GM19099 (cell line): ENCODE data around the gene PSMD12.

ENCODE experiments used
- POLR2A ChIP-seq: IDR thresholded peaks from 3 replicates; pipeline ENCODE4 v1.6.1; 2011; ENCODE audit warnings: low read depth; ENCODE audit not compliant: insufficient read length; ENCODE audit errors: extremely low read depth

PSMD12 gene

DNA sequence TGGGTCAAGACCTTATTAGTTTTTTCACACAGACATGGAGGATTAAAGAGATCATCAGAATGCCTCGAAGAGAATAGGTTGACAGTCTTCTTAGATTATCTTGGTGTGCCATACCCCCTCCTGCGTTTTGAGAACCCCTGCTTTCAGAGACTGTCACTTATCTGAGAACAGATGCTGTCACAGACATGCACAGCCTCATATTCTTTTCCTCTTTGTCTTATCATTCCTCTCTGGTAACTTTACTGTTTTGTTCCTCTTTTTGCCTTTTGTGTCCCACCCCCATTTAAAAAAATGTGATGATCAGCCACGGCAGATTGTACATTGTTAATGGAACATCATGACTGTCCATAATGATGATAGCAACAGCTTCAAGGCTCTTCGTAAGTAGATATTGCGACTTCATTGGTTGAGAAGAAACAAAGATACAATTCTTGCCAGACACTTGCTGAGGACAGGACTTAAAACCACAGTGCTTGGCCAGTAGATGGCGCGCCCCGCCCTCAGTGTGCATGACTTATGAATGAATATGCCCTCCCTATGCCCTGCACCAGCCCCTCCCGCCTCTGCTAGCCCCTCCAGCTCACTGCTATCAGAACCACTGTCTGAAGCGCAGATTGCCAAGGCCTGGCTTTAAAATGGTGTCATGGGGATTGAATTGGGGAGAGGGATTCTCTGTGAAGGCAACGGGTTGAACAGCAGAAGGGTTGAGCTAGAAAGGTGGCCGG is 8.1 kb upstream of the PSMD12 start:
- no peak for TF ChIP-seq POLR2A

DNA sequence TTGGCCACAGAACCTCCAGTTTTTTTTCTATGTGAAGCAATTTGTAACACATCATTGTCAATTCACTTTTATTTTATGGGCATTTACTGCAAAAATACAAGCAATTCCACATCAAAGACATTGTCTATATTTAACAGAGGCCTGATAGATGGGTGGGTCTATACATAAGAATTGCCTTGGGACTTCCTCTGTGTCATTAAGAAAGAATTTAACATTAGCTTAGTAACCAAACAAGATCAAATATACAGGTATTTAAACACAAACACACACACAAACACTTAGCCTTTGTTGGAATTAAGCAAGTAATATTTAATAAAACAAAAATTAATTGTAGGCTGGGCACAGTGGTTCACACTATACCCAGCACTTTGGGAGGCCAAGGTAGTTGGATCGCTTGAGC is 6.4 kb upstream of the PSMD12 start:
- TF ChIP-seq POLR2A: no peak

DNA sequence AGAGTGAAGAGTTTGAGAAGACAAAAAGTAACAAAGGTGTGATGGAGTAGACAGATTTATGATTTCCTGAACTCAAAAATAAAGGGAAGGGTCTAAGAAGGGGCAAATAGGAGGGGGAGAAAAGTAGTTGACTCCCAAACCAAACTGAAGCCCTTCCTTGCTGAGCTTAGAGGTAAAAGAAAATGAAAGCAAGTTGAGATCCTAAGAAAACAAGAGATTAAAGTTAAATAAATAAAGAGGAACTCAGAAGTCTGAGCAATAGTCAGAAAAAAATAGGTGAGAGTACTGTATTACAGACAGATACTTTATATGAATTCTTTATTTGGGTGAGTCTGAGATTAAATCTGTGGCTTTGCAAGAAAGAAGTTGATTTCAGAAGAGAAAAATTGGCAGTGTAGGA is 3.3 kb upstream of the PSMD12 start:
- no peak for TF ChIP-seq POLR2A

DNA sequence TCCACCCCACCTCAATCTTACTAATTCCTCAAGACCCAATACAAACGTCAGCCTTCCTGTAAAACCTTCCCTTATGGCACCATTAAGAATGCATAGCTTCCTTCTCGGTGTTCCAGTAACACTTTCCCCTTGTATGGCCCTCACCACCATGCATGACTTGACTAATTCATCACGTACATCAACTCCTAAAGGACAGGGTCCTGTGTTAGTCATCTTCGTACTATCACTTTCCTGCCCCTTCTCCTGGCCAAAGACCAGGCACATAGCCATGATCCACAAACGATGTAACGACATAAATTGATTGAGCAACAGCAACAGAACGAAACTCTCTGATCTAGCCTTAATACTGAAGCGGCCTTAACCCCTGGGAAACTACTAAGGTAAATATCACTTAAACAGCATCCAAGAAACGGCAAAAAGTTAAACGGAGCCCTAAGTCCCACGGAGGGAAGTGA is 612 bp downstream of the PSMD12 start:
- TF ChIP-seq POLR2A: no peak

DNA sequence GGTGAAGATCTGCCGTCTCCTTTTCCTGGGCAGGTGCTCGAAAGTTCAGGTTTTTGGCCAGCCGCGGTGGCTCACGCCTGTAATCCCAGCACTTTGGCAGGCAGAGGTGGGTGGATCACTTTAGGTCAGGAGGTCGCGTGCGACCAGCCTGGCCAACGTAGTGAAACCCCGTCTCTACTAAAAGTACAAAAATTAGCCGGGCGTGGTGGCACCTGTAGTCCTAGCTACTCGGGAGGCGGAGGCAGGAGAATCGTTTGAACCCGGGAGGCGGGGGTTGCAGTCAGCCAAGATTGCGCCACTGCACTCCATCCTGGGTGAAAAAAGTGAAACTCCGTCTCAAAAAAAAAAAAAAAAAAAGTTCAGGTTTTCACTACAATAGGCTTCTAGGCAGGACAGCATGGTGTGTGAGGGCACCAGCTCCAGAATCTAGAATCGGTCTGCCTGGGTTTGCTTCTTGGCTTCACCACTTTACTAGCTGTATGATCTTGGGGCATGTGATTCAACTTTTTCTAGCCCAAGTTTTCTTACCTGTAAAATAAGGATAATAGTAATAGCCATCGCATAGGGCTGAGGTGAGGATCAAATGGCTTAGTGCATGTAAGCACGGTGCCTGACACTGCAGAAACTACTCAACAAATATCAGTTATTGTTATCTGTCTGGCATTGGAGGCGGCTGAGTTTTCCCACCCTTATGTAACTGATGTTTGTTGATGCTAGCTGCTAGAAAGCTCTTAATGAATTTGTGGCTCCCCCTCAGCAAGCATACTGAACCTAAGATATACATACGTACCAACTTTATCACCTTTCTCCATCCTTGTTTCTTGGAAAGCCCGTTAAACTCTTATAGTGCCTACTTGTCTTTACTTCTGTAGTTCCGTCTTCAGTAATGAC is 1.3 kb downstream of the PSMD12 start:
- TF ChIP-seq POLR2A: no peak

DNA sequence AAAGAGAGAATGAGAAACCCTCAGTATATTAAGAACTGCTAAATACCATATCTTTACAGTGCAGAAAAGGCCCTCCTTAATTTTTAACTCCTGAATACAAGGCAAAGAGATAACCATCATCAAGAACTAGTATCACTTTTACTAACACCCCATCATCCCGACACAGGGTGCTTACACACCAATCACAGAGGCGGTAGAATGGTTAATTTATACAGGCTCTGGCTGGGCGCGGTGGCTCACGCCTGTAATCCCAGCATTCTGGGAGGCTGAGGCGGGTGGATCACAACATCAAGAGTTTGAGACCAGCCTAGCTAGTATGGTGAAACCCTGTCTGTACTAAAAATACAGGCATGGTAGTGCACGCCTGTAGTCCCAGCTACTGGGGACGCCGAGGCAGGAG is 4.2 kb downstream of the PSMD12 start:
- TF ChIP-seq POLR2A: no peak

DNA sequence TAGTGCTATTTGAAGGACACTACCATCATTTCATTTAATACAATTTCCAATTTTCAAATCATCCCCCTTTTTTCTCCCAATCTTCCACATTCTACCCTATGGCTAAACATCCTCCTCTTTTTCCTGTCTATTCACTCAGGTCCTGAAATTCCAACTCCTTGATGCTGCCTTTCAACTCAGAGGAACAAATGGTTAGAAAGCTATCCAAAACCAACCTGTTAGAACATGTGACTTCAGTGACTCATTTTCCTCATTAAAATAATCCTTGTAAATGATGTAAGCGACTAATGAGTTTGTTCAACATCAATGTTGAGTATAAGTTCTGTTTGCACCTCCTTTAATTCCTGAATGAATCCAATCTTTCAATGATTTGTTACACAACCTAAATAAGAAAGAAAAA is 5.5 kb downstream of the PSMD12 start:
- TF ChIP-seq POLR2A: no peak

DNA sequence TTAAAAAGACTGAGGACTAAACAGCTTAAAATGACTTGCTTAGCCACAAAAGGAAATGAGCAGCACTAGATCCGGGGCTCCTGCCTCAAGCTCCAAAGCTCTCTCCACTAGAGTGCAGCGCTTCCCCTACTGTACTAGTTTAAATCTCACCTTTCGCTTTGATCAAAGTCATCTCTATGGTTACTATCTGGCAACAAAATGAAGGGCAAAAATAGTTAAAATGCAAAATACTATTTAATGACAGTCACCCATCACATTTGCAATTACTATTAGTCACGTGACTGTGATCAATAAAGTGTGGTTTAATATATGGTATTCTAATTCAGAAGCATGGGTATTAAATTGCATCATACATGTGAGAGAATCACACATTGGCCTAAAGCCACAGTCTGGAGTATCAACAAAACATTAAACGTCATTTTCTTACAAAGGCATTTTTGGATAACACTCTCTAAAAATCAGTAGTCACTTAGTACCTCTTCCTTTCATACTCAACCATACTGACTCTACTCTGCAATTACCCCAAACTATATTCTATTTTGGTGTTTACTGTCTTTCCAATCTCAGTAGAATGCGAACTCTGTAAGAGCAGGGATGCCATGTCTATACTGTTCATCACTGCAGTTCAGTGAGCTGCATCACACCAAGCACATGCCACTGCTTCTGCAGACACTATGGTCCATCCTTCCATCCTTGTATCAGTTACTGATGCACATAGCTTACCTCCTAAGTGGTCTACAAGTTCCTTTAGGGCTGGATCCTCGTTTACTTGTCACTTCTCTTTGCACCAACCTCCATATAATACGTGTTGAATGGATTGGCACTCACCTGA is 6.2 kb downstream of the PSMD12 start:
- TF ChIP-seq POLR2A: no peak

DNA sequence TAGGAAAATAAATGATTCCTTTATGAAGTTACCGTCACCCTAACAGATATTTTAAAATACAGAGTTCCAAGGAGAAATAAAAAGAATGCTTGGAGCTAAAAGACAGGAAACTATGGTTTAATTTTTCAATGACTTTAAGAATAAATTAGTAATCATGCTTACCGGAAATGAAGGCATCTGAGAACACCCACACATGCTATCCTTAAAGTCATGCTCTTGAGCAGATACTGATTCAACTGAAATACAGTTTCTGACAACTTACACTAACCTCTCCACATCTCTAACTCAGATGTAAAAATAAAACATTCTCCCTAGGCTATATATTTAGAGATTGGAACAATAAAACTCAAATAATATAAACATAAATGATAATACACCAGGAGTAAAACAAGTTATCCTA is 7.8 kb downstream of the PSMD12 start:
- no peak for TF ChIP-seq POLR2A

DNA sequence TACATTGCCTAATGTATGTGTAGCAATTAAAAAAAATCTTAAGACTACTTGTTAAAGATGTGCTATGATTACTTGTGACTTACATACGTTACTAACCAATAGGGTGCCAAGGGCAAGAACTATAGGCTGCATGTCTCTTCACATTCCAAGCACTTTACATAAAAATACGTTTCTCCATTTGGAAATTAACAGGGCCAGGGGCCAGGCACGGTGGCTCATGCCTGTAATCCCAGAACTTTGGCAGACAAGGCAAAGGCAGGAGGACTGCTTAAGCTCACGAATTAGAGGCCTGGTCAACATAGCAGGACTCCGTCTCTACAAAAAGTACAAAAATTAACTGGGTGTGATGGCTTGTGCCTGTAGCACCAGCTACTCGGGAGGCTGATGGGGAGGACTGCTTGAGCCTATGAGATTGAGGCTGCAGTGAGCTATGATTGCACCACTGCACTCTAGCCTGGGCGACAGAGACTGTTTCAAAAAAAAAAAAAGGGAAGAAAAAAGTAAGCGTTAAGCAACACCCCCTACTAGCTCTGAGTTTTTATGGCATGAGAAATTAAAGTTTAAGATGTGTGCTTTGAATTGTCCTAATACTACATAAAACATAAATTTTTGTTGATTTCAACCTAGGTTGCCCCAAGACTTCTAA is 12.3 kb downstream of the PSMD12 start:
- no peak for TF ChIP-seq POLR2A

DNA sequence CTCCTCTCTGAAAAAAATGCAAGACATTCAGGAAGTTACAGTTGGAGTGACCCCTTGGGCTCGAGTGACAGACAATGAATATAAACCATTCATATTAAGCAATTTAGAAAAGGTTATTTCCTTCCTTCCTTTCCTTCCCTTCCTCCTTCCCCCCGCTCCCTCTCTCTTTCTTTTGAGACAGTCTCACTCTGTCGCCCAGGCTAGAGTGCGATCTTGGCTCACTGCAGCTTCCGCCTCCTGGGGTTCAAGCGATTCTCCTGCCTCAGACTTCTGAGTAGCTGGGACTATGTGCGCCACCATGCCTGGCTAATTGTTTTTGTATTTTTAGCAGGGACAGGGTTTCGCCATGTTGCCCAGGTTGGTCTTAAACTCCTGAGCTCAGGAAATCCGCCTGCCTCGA is 13.2 kb downstream of the PSMD12 start:
- no peak for TF ChIP-seq POLR2A

DNA sequence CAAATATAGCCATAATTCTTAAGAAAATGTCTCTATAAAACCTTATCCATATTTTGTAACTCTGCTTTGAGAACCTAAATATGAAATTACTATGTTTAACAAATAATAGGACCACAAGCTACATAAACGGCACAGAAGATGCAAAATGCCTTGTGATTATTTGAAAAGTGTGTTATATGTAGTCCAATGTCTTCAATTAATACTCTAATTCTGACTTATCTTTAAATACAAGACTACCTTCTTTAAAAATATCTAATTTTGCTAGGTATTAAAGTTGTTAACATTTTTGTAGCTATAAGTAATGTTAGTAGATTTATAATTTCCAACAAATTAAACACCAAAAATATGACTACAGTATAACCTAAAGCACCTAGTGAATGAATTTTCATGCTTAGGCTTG is 17.0 kb downstream of the PSMD12 start:
- TF ChIP-seq POLR2A: no peak

DNA sequence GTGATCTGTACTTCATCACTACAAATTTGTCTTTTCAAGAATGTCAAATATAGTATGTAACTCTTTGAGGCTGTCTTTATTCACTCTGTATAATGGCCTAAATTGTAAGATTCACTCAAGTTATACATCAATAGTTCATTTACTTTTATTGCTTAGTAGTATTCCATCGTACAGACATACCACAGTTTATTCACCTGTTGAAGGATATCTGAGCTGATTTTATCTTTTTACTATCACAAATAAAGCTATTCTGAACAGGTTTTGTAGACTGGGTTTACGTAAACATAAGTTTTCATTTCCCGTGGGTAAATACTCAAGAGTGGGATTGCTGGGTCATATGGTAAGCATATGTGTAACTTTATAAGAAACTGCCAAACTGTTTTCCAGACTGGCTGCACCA is 18.6 kb downstream of the PSMD12 start:
- no peak for TF ChIP-seq POLR2A

DNA sequence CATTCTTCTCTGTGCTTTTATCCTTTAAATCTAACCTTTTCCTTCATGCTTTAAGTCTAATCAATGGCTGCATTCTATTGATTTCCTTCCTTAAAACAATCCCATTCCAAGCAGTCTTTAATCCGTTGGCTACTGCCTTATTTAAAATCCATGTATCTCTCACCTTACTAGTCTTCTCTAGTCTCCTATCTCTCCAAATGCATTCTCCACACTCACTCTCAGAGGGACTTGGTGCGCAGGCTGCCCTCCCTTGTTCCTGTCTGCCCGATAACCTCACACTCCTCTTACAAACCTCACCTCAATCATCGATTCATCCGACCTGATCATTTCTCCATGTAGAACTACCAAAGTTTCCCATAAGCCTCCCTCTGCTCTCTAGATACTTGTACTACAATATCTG is 23.1 kb downstream of the PSMD12 start:
- no peak for TF ChIP-seq POLR2A

DNA sequence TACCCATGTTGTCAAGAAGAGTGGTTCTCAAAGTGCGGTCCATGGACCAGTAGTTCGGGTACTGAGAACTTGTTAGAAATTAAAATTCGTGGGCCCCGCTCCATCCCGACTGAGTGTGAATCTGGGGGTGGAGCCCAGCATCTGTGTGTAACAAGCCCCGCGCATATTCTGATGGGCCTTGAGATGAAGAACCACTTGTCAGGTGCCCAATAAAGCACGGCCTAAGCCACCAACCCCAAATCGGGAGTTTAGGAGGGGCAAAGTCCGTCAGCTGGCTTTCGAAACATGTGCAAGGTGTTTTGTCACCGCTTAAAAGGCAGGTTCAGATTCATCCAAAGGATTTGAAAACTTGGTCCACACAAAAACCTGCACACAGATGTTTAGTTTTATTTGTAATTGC is 29.5 kb downstream of the PSMD12 start:
- TF ChIP-seq POLR2A: no peak
